GM04504 (cell line): ENCODE results near the gene ANKRD11.
A peak's percentile ranks its signal among the peaks of the same experiment; 100 is the strongest.

Experiments
- DNase-seq: peaks from one replicate; pipeline ENCODE4 v3.0.0-alpha.2; 2012; ENCODE audit warnings: low read depth

The ANKRD11 gene

GRCh38 chr16:89297156-89297874, 193.0 kb downstream of the ANKRD11 start:
- no peak for DNase-seq

GRCh38 chr16:89295915-89296314, 194.4 kb downstream of the ANKRD11 start:
- no peak for DNase-seq

GRCh38 chr16:89295071-89295900, 195.1 kb downstream of the ANKRD11 start:
- DNase-seq, result no peak

GRCh38 chr16:89294486-89294885, 195.9 kb downstream of the ANKRD11 start:
- DNase-seq, result no peak

GRCh38 chr16:89293276-89294143, 196.9 kb downstream of the ANKRD11 start:
- no peak for DNase-seq

- DNase-seq, result no peak
Observed at GRCh38 chr16:89292443-89293078, 197.8 kb downstream of the ANKRD11 start.

GRCh38 chr16:89291776-89292175, 198.6 kb downstream of the ANKRD11 start:
- no peak for DNase-seq

GRCh38 chr16:89291363-89291762, 199.0 kb downstream of the ANKRD11 start:
- no peak for DNase-seq

GRCh38 chr16:89290887-89291286, 199.5 kb downstream of the ANKRD11 start:
- no peak for DNase-seq

GRCh38 chr16:89290472-89290871, 199.9 kb downstream of the ANKRD11 start:
- DNase-seq, result no peak

- peak; percentile 21 for DNase-seq
Observed at GRCh38 chr16:89289428-89290395, 200.6 kb downstream of the ANKRD11 start.

- no peak for DNase-seq
Observed at GRCh38 chr16:89288966-89289365, 201.4 kb downstream of the ANKRD11 start.

- DNase-seq, result no peak
Observed at GRCh38 chr16:89288577-89288844, 201.8 kb downstream of the ANKRD11 start.

- DNase-seq, result no peak
Observed at GRCh38 chr16:89287777-89288576, 202.4 kb downstream of the ANKRD11 start.

- no peak for DNase-seq
Observed at GRCh38 chr16:89286096-89286495, 204.3 kb downstream of the ANKRD11 start.

- DNase-seq, result no peak
Observed at GRCh38 chr16:89285381-89285780, 205.0 kb downstream of the ANKRD11 start.

GRCh38 chr16:89283449-89283848, 206.9 kb downstream of the ANKRD11 start:
- DNase-seq, result no peak

GRCh38 chr16:89282523-89282922, 207.8 kb downstream of the ANKRD11 start:
- DNase-seq, result no peak

- DNase-seq, result no peak
Observed at GRCh38 chr16:89281829-89282228, 208.5 kb downstream of the ANKRD11 start.

GRCh38 chr16:89281189-89281577, 209.2 kb downstream of the ANKRD11 start:
- DNase-seq, result no peak
